H4 (cell line): Measurements from ENCODE around the gene SNAI3. TPM values are rescaled to one million over a fixed set of nuclear protein-coding genes. Genes with fewer than 3 reads are reported as not detected.

Experiments used
- DNase-seq: peaks from one replicate; pipeline ENCODE4 v3.0.0-alpha.2; 2015; ENCODE audit warnings: low spot score
- total RNA-seq: library from RNA; depleted of rRNA; stranded (reverse); fragments of >200 nt; shearing (Covaris generic); gene quantifications from 2 replicates; pipeline ENCODE4 v1.2.3, GENCODE V29; 2014

The SNAI3 gene
- total RNA-seq, 1 experiment from 2014 or later: 0.62 TPM

- DNase-seq: peak; percentile 55
These were observed 34.9 kb downstream of the SNAI3 start for GRCh38 chr16:88651276-88651988.

GRCh38 chr16:88650749-88651275 is 35.5 kb downstream of the SNAI3 start, which contains the start of gene CYBA:
Gene CYBA (minus strand): TSS chr16:88651053. CDS start chr16:88651013, 40 bp downstream.
- no peak for DNase-seq

GRCh38 chr16:88649924-88650748 is 36.2 kb downstream of the SNAI3 start:
- no peak for DNase-seq

- no peak for DNase-seq
These were observed 36.9 kb downstream of the SNAI3 start for GRCh38 chr16:88649195-88649923.

- no peak for DNase-seq
These were observed 38.9 kb downstream of the SNAI3 start for GRCh38 chr16:88647178-88648070.

- no peak for DNase-seq
These were observed 39.8 kb downstream of the SNAI3 start for GRCh38 chr16:88646345-88647034.

- DNase-seq: no peak
These were observed 40.4 kb downstream of the SNAI3 start for GRCh38 chr16:88645941-88646340.

- DNase-seq: no peak
These were observed 40.9 kb downstream of the SNAI3 start for GRCh38 chr16:88645455-88645854.

- no peak for DNase-seq
These were observed 42.7 kb downstream of the SNAI3 start for GRCh38 chr16:88643644-88643932.

GRCh38 chr16:88642881-88643643 is 43.2 kb downstream of the SNAI3 start:
- DNase-seq: no peak

- DNase-seq: no peak
These were observed 45.6 kb downstream of the SNAI3 start for GRCh38 chr16:88640498-88641247.

GRCh38 chr16:88640039-88640495 is 46.2 kb downstream of the SNAI3 start:
- DNase-seq: no peak

GRCh38 chr16:88639231-88640038 is 46.9 kb downstream of the SNAI3 start:
- DNase-seq: no peak

- DNase-seq: no peak
These were observed 47.7 kb downstream of the SNAI3 start, which contains the start of gene IL17C for GRCh38 chr16:88638323-88639230. Gene IL17C (plus strand): TSS chr16:88638572. CDS start chr16:88638642, 70 bp downstream.

- DNase-seq: no peak
These were observed 49.6 kb downstream of the SNAI3 start for GRCh38 chr16:88636488-88637265.

GRCh38 chr16:88635671-88636319 is 50.5 kb downstream of the SNAI3 start:
- DNase-seq: no peak
